H1 (cell line): ENCODE results near the gene TAS2R38. TPM values are rescaled to one million over a fixed set of nuclear protein-coding genes. Genes with fewer than 3 reads are reported as not detected.

Source experiments
- CTCF ChIA-PET: fragments of 300-600 bp; sonication (Branson Sonifier 250); formaldehyde crosslinking; loops from one replicate; lab custom pipeline; 2021; ENCODE audit not compliant: partially characterized antibody; lab: Charles Lee
- POLR2A ChIA-PET: fragments of 300-600 bp; sonication (Branson Sonifier 250); formaldehyde crosslinking; loops from one replicate; lab custom pipeline; 2021; ENCODE audit warnings: inconsistent platforms; ENCODE audit not compliant: partially characterized antibody; lab: Charles Lee
- DNase-seq, 2 experiments: peaks; one replicate each; pipeline versions ENCODE4 v3.0.0 to v3.0.0-alpha.2; 2010 to 2022; ENCODE audit warnings: low spot score in 2 of 2, low read depth in 1 of 2, mixed read lengths in 1 of 2
- FAIRE-seq: peaks from 2 replicates; lab custom pipeline; 2011; peaks lifted over from hg19 to GRCh38; lab: Jason Lieb, UNC
- H2AFZ ChIP-seq: 2 replicates; pipeline ENCODE4 v1.8.1; 2012; ENCODE audit warnings: low read length, inconsistent platforms
- H2AK5ac ChIP-seq: 2 replicates; pipeline ENCODE4 v1.6.1; 2013; ENCODE audit warnings: low read depth, low read length
- H2BK120ac ChIP-seq: replicated peaks from 2 replicates; pipeline ENCODE3; 2013; ENCODE audit warnings: low read depth, low read length, inconsistent platforms
- H2BK12ac ChIP-seq: 2 replicates; pipeline ENCODE4 v1.6.1; 2013; ENCODE audit warnings: low read depth, low read length
- H2BK15ac ChIP-seq: 2 replicates; pipeline ENCODE4 v1.6.1; 2013; ENCODE audit warnings: low read length
- H2BK20ac ChIP-seq: 2 replicates; pipeline ENCODE4 v1.6.1; 2013; ENCODE audit warnings: low read length
- H2BK5ac ChIP-seq: 2 replicates; pipeline ENCODE4 v1.6.1; 2013; ENCODE audit warnings: low read depth, low read length
- H3K14ac ChIP-seq: 2 replicates; pipeline ENCODE4 v1.6.1; 2013; ENCODE audit warnings: inconsistent platforms; ENCODE audit not compliant: insufficient read length
- H3K18ac ChIP-seq: 2 replicates; pipeline ENCODE4 v1.6.1; 2013; ENCODE audit warnings: low read length; ENCODE audit errors: extremely low read depth
- H3K23ac ChIP-seq: 2 replicates; pipeline ENCODE4 v1.6.1; 2013; ENCODE audit warnings: inconsistent platforms; ENCODE audit not compliant: insufficient read length
- H3K23me2 ChIP-seq: 2 replicates; pipeline ENCODE4 v1.6.1; 2013; ENCODE audit warnings: low read depth, low read length
- H3K27ac ChIP-seq: 2 replicates; pipeline ENCODE4 v1.6.1; 2011; ENCODE audit warnings: low read depth, low read length, inconsistent platforms
- H3K27me3 ChIP-seq, 4 experiments: replicated peaks in 1 of 4; 1 replicate in 1 of 4; 2 replicates in 3 of 4; pipeline versions ENCODE4 v1.6.1 to v1.8.1; 2011 to 2013; ENCODE audit warnings: low read length in 3 of 4, mild to moderate bottlenecking in 3 of 4, inconsistent platforms in 2 of 4, mixed read lengths in 2 of 4, moderate library complexity in 1 of 4; ENCODE audit not compliant: control insufficient read depth in 3 of 4, insufficient read depth in 3 of 4; ENCODE audit errors: extremely low read depth in 1 of 4
- H3K36me3 ChIP-seq, 4 experiments: 2 replicates each; pipeline versions ENCODE4 v1.6.1 to v1.8.1; 2011 to 2013; ENCODE audit warnings: mild to moderate bottlenecking in 4 of 4, low read length in 3 of 4, moderate library complexity in 2 of 4, control low read depth in 1 of 4, inconsistent platforms in 1 of 4; ENCODE audit not compliant: insufficient read depth in 4 of 4, control insufficient read depth in 2 of 4
- H3K4ac ChIP-seq: replicated peaks from 2 replicates; pipeline ENCODE3; 2013; ENCODE audit warnings: low read length, low read depth, mixed read lengths, inconsistent platforms; ENCODE audit not compliant: insufficient read length
- H3K4me1 ChIP-seq, 4 experiments: replicated peaks in 1 of 4; 1 replicate in 1 of 4; 2 replicates in 3 of 4; pipeline versions ENCODE4 v1.6.1 to v1.8.1; 2011 to 2013; ENCODE audit warnings: low read length in 3 of 4, inconsistent platforms in 2 of 4, mixed read lengths in 1 of 4; ENCODE audit not compliant: insufficient read depth in 4 of 4, control insufficient read depth in 3 of 4
- H3K4me2 ChIP-seq, 2 experiments: 2 replicates each; pipeline versions ENCODE4 v1.6.1 to v1.8.1; 2011 to 2013; ENCODE audit warnings: low read depth in 2 of 2, low read length in 2 of 2, control low read depth in 1 of 2, inconsistent platforms in 1 of 2, mild to moderate bottlenecking in 1 of 2; ENCODE audit not compliant: insufficient read depth in 1 of 2
- H3K4me3 ChIP-seq, 4 experiments: fragments of 200-600, 300-600 bp in 1 of 4; sonication (generic), shearing (Covaris generic), sonication (Bioruptor Twin) in 1 of 4; 2 replicates each; pipeline versions ENCODE4 v1.5.1 to v1.8.1; 2011 to 2016; ENCODE audit warnings: low read length in 4 of 4, low read depth in 3 of 4, control low read depth in 2 of 4, inconsistent platforms in 2 of 4, mild to moderate bottlenecking in 2 of 4, mixed read lengths in 1 of 4, moderate library complexity in 1 of 4; ENCODE audit not compliant: insufficient read depth in 2 of 4; ENCODE audit errors: extremely low read depth in 1 of 4
- H3K56ac ChIP-seq: replicated peaks from 2 replicates; pipeline ENCODE3; 2013; ENCODE audit warnings: low read depth, mild to moderate bottlenecking, mixed read lengths, low read length, inconsistent platforms; ENCODE audit not compliant: insufficient read length
- H3K79me1 ChIP-seq: 2 replicates; pipeline ENCODE4 v1.6.1; 2013; ENCODE audit warnings: low read depth, low read length, control low read depth
- H3K79me2 ChIP-seq, 2 experiments: 2 replicates each; pipeline versions ENCODE4 v1.6.1 to v1.8.1; 2012 to 2013; ENCODE audit warnings: low read length in 2 of 2, mild to moderate bottlenecking in 2 of 2, inconsistent platforms in 1 of 2; ENCODE audit not compliant: insufficient read depth in 2 of 2, control insufficient read depth in 1 of 2
- H3K9ac ChIP-seq, 4 experiments: replicated peaks in 1 of 4; 1 replicate in 1 of 4; 2 replicates in 3 of 4; pipeline versions ENCODE4 v1.6.1 to v1.8.1; 2011 to 2013; ENCODE audit warnings: low read depth in 3 of 4, low read length in 3 of 4, control low read depth in 2 of 4, mild to moderate bottlenecking in 2 of 4, moderate library complexity in 2 of 4, inconsistent platforms in 1 of 4; ENCODE audit errors: extremely low read depth in 1 of 4
- H3K9me3 ChIP-seq, 2 experiments: 2 replicates each; pipeline versions ENCODE4 v1.6.1 to v1.8.1; 2012 to 2013; ENCODE audit warnings: mild to moderate bottlenecking in 2 of 2, moderate library complexity in 2 of 2, control low read depth in 1 of 2, inconsistent platforms in 1 of 2, low read depth in 1 of 2, low read length in 1 of 2, mixed read lengths in 1 of 2; ENCODE audit not compliant: insufficient read depth in 2 of 2
- H4K20me1 ChIP-seq, 2 experiments: replicated peaks in 1 of 2; 2 replicates each; pipeline versions ENCODE3 to v1.8.1; 2011 to 2013; ENCODE audit warnings: inconsistent platforms in 2 of 2, low read length in 2 of 2, mild to moderate bottlenecking in 1 of 2; ENCODE audit not compliant: insufficient read depth in 2 of 2, control insufficient read depth in 1 of 2
- H4K5ac ChIP-seq: 2 replicates; pipeline ENCODE4 v1.6.1; 2013; ENCODE audit warnings: low read length, low read depth, mixed read lengths, inconsistent platforms; ENCODE audit not compliant: insufficient read length
- H4K8ac ChIP-seq: 2 replicates; pipeline ENCODE4 v1.8.0; 2013; ENCODE audit warnings: mild to moderate bottlenecking, moderate library complexity, low read length, inconsistent platforms; ENCODE audit not compliant: insufficient read depth; ENCODE audit errors: extremely low read depth
- H4K91ac ChIP-seq: replicated peaks from 2 replicates; pipeline ENCODE3; 2013; ENCODE audit warnings: low read length, mixed read lengths, inconsistent platforms; ENCODE audit not compliant: insufficient read length
- BRCA1 ChIP-seq: IDR thresholded peaks from 2 replicates; pipeline ENCODE4 v1.6.1; 2012; ENCODE audit warnings: low read depth, low read length, improper control_type of control experiment
- CBX8 ChIP-seq: fragments of 300-800, 300-1000 bp; sonication (generic); IDR thresholded peaks from 2 replicates; pipeline ENCODE4 v1.7.1; 2016; ENCODE audit warnings: low read depth, low read length, borderline replicate concordance
- CHD1 ChIP-seq: IDR thresholded peaks from 2 replicates; pipeline ENCODE4 v1.6.1; 2012; ENCODE audit warnings: low read depth, low read length, improper control_type of control experiment
- CHD2 ChIP-seq: IDR thresholded peaks from 2 replicates; pipeline ENCODE4 v1.6.1; 2012; ENCODE audit warnings: low read length, improper control_type of control experiment
- CTBP2 ChIP-seq: IDR thresholded peaks from 2 replicates; pipeline ENCODE4 v1.7.0; 2011; ENCODE audit warnings: borderline replicate concordance, mild to moderate bottlenecking, moderate library complexity, mixed read lengths, low read length; ENCODE audit not compliant: insufficient read depth, insufficient read length
- FOSL1 ChIP-seq: IDR thresholded peaks from 2 replicates; pipeline ENCODE4 v1.6.1; 2011; ENCODE audit warnings: mild to moderate bottlenecking, low read depth, low read length, moderate library complexity; ENCODE audit not compliant: insufficient read depth
- GABPA ChIP-seq: IDR thresholded peaks from 2 replicates; pipeline ENCODE4 v1.6.1; 2011; ENCODE audit warnings: mild to moderate bottlenecking, low read length, moderate library complexity, borderline replicate concordance; ENCODE audit not compliant: insufficient read depth
- KDM4A ChIP-seq: IDR thresholded peaks from one replicate; pipeline ENCODE4 v1.7.1; 2012; ENCODE audit warnings: low read depth, mild to moderate bottlenecking, moderate library complexity, low read length, inconsistent platforms; ENCODE audit not compliant: severe bottlenecking
- NANOG ChIP-seq: IDR thresholded peaks from 2 replicates; pipeline ENCODE4 v1.6.1; 2011; ENCODE audit warnings: low read length, low read depth, mild to moderate bottlenecking, inconsistent platforms; ENCODE audit not compliant: insufficient read depth, poor library complexity, severe bottlenecking
- SP1 ChIP-seq: IDR thresholded peaks from 2 replicates; pipeline ENCODE4 v1.6.1; 2011; ENCODE audit warnings: low read depth, low read length
- ZNF274 ChIP-seq: IDR thresholded peaks from 2 replicates; pipeline ENCODE4 v1.7.0; 2012; ENCODE audit warnings: low read length, borderline replicate concordance; ENCODE audit errors: extremely low read depth
- WGBS, 2 experiments: shearing (Covaris generic) in 1 of 2; methylation state at CpG; one replicate each; pipeline versions ENCODE4 v1.1.6 to v1.1.7; 2013 to 2015; ENCODE audit warnings: low lambda C conversion rate in 2 of 2, mixed read lengths in 2 of 2, inconsistent platforms in 1 of 2, low coverage in 1 of 2, missing lambda C conversion rate in 1 of 2; ENCODE audit not compliant: insufficient replicate concordance in 2 of 2, insufficient coverage in 1 of 2, insufficient read length in 1 of 2; ENCODE audit errors: extremely low coverage in 1 of 2, missing lambda C conversion rate in 1 of 2; 5-methylcytosine and 5-hydroxymethylcytosine counted together
- polyA plus RNA-seq, 7 experiments: library from polyadenylated mRNA; depleted of rRNA in 3 of 7; stranded (reverse) in 5 of 7; unstranded in 2 of 7; fragments of >200 nt in 5 of 7; fragments of 200-250 nt in 2 of 7; gene quantifications; 1 replicate in 5 of 7; 2 replicates in 1 of 7; 4 replicates in 1 of 7; pipeline versions ENCODE4 v1.2.1 to v1.2.3, GENCODE V29; 2011 to 2013; ENCODE audit warnings: missing spikeins in 2 of 7, mixed read lengths in 2 of 7
- total RNA-seq: library from RNA; stranded (reverse); fragmentation: NEBNext Ultra II Directional; extraction: Animal tissue kit (Norgen Biotek cat#: 25700); gene quantifications from 2 replicates; pipeline ENCODE4 v1.2.1, GENCODE V29; 2021
- TF ChIP-seq, protein P1 (sequence below): IDR thresholded peaks from 2 replicates; pipeline ENCODE4 v1.6.1; 2012; ENCODE audit warnings: low read length, inconsistent platforms

TAS2R38 gene
- total and polyA plus RNA-seq, 2 of the 8 experiments (the other 6 are each of a cell fraction or from before 2014, with no cell fraction given) = 0.11 TPM; not detected in 1

DNA sequence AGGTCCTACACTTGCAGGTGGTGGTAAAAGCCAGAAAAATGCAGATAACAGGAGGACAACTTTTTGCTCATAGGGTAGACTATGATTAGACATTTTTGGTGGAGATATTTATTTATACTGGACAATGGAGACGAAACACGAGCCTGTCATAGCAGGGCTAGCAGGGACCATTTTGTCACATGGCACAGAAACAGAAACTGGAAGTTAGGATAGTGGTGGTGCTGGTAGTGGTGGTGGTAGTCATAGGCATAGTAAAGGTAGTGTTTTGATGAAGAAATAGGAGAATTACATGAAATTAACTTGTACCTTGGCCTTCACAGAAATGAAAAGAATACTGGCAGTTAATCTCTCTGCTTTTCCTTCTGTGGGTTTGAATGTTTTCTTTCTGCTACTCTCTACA, 13.3 kb upstream of the TAS2R38 start:
- Histone ChIP-seq H3K4ac (no peak overlapping the region), H3K18ac (no peak overlapping the region), H3K9me3 (peaks cover 0 to 2% of the 10 kb centered on the region in 2 experiments; a peak in 1 of 4 replicates), H3K23ac (no peak overlapping the region), H3K4me3 (no peak overlapping the region), H3K79me1 (no peaks in the 10 kb centered on the region), H2BK120ac (no peak overlapping the region), H3K4me1 (no peaks in the 10 kb centered on the region), H3K56ac (no peak overlapping the region), H2BK20ac (no peak overlapping the region), H2BK5ac (no peak overlapping the region), H3K23me2 (peaks cover 2% of the 10 kb centered on the region; the same call in 1 of the 2 replicates), H2BK15ac (no peak overlapping the region), H2AK5ac (no peak overlapping the region), H4K8ac (no peak overlapping the region), H3K27me3 (no peaks in the 10 kb centered on the region; a peak in 1 of 7 replicates), H4K91ac (no peak overlapping the region), H2BK12ac (no peak overlapping the region), H3K14ac (no peak overlapping the region), H3K27ac (no peak overlapping the region), H2AFZ (no peak overlapping the region), H3K4me2 (no peak overlapping the region), H4K5ac (no peak overlapping the region), H3K79me2 (no peaks in the 10 kb centered on the region), H4K20me1 (no peaks in the 10 kb centered on the region), H3K9ac (no peak overlapping the region), H3K36me3 (no peaks in the 10 kb centered on the region)
- FAIRE-seq (no peak), DNase-seq (no peak)
- ChIA-PET CTCF (interaction anchor here (1.5 kb wide), 1 partner anchor 10 kb away, joined by 6 read pairs; no protein-coding TSS in a partner anchor), POLR2A (no interaction called here)
- WGBS, 2 experiments = 100% methylated on average over 2 of the region's 2 CpGs; no CpG with 5 or more reads in 1 of the 2 experiments
- TF ChIP-seq KDM4A = no peak
- no peak for TF ChIP-seq CTBP2
- TF ChIP-seq, protein P1, sequence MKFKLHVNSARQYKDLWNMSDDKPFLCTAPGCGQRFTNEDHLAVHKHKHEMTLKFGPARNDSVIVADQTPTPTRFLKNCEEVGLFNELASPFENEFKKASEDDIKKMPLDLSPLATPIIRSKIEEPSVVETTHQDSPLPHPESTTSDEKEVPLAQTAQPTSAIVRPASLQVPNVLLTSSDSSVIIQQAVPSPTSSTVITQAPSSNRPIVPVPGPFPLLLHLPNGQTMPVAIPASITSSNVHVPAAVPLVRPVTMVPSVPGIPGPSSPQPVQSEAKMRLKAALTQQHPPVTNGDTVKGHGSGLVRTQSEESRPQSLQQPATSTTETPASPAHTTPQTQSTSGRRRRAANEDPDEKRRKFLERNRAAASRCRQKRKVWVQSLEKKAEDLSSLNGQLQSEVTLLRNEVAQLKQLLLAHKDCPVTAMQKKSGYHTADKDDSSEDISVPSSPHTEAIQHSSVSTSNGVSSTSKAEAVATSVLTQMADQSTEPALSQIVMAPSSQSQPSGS = no peak
- no peak for TF ChIP-seq ZNF274
- TF ChIP-seq SP1 = no peak
- no peak for TF ChIP-seq CHD1
- TF ChIP-seq BRCA1 = no peak
- no peak for TF ChIP-seq CHD2
- TF ChIP-seq GABPA = no peak
- no peak for TF ChIP-seq NANOG
- TF ChIP-seq FOSL1 = no peak
- no peak for TF ChIP-seq CBX8
